CD14-positive monocyte (primary cell): ENCODE results near the gene NENF. TPM values are rescaled to one million over a fixed set of nuclear protein-coding genes. Genes with fewer than 3 reads are reported as not detected.
"Not testable (repeated sequence)": the region's sequence is repeated elsewhere in the genome, so short reads cannot be mapped to it uniquely, and the experiment has no call there.

Experiments
- DNase-seq, 3 donors: peaks; one replicate each; pipeline ENCODE4 v3.0.0-alpha.2; 2011 to 2022
- H2AFZ ChIP-seq: 2 replicates; pipeline ENCODE4 v1.6.0; 2012; ENCODE audit warnings: mild to moderate bottlenecking, low read depth, low read length, inconsistent platforms; ENCODE audit not compliant: insufficient read depth, poor library complexity, severe bottlenecking
- H3K27ac ChIP-seq, 2 donors: 1 replicate in 1 of 2; 2 replicates in 1 of 2; pipeline ENCODE4 v1.5.1; 2012 to 2013; ENCODE audit warnings: low read length in 2 of 2, control low read depth in 1 of 2, inconsistent platforms in 1 of 2, low read depth in 1 of 2, mild to moderate bottlenecking in 1 of 2
- H3K27me3 ChIP-seq, 2 donors: one replicate each; pipeline versions ENCODE4 v1.6.0 to v1.6.1; 2011 to 2013; ENCODE audit warnings: low read length in 2 of 2; ENCODE audit not compliant: control insufficient read depth in 2 of 2, insufficient read depth in 2 of 2
- H3K36me3 ChIP-seq, 2 donors: replicated peaks in 1 of 2; 1 replicate in 1 of 2; 2 replicates in 1 of 2; pipeline versions ENCODE4 v1.5.1 to v1.6.1; 2012 to 2013; ENCODE audit warnings: low read length in 2 of 2, control low read depth in 1 of 2, inconsistent platforms in 1 of 2, mild to moderate bottlenecking in 1 of 2; ENCODE audit not compliant: insufficient read depth in 2 of 2, control insufficient read depth in 1 of 2
- H3K4me1 ChIP-seq, 2 donors: 1 replicate in 1 of 2; 2 replicates in 1 of 2; pipeline versions ENCODE4 v1.5.1 to v1.6.1; 2012 to 2013; ENCODE audit warnings: low read length in 2 of 2, control low read depth in 1 of 2, inconsistent platforms in 1 of 2, mild to moderate bottlenecking in 1 of 2, moderate library complexity in 1 of 2; ENCODE audit not compliant: insufficient read depth in 2 of 2, control insufficient read depth in 1 of 2
- H3K4me2 ChIP-seq: replicated peaks from 2 replicates; pipeline ENCODE3; 2012; ENCODE audit warnings: low read length, moderate library complexity, mild to moderate bottlenecking; ENCODE audit not compliant: poor library complexity, severe bottlenecking; ENCODE audit errors: extremely low read depth
- H3K4me3 ChIP-seq, 3 experiments: fragments of 200-600 bp in 1 of 3; sonication (generic) in 1 of 3; replicated peaks in 1 of 3; 1 replicate in 2 of 3; 2 replicates in 1 of 3; pipeline ENCODE4 v1.5.1; 2011 to 2013; ENCODE audit warnings: low read length in 3 of 3, mild to moderate bottlenecking in 3 of 3, control low read depth in 2 of 3, low read depth in 2 of 3, inconsistent platforms in 1 of 3, moderate library complexity in 1 of 3
- H3K79me2 ChIP-seq: 2 replicates; pipeline ENCODE4 v1.6.0; 2012; ENCODE audit warnings: mild to moderate bottlenecking, control low read depth, inconsistent platforms, low read length, moderate library complexity; ENCODE audit not compliant: insufficient read depth
- H3K9ac ChIP-seq: 2 replicates; pipeline ENCODE4 v1.6.0; 2017; ENCODE audit warnings: low read length, mild to moderate bottlenecking; ENCODE audit not compliant: insufficient read depth, poor library complexity, severe bottlenecking
- H3K9me3 ChIP-seq, 2 donors: replicated peaks in 1 of 2; 1 replicate in 1 of 2; 2 replicates in 1 of 2; pipeline versions ENCODE4 v1.5.1 to v1.6.1; 2012 to 2013; ENCODE audit warnings: low read length in 2 of 2, control low read depth in 1 of 2; ENCODE audit not compliant: control insufficient read depth in 1 of 2, insufficient read depth in 1 of 2
- H4K20me1 ChIP-seq: 2 replicates; pipeline ENCODE4 v1.6.0; 2012; ENCODE audit warnings: mild to moderate bottlenecking, low read length, control low read depth, moderate library complexity; ENCODE audit not compliant: insufficient read depth
- H3K27ac Mint-ChIP-seq, 7 donors: one replicate each; pipeline ENCODE4 v1.8.0; 2020; ENCODE audit warnings: mild to moderate bottlenecking in 7 of 7, mixed read lengths in 7 of 7, moderate library complexity in 6 of 7, inconsistent platforms in 2 of 7
- H3K27me3 Mint-ChIP-seq, 3 donors: one replicate each; pipeline ENCODE4 v1.8.0; 2021 to 2022; ENCODE audit warnings: low read depth in 3 of 3, mild to moderate bottlenecking in 3 of 3, mixed read lengths in 3 of 3, moderate library complexity in 3 of 3, inconsistent platforms in 1 of 3
- H3K36me3 Mint-ChIP-seq, 2 donors: one replicate each; pipeline ENCODE4 v1.8.0; 2020; ENCODE audit warnings: mixed read lengths in 2 of 2, inconsistent platforms in 1 of 2, mild to moderate bottlenecking in 1 of 2
- H3K4me1 Mint-ChIP-seq: one replicate; pipeline ENCODE4 v1.8.0; 2020; ENCODE audit warnings: mild to moderate bottlenecking, mixed read lengths
- H3K4me3 Mint-ChIP-seq, 2 donors: one replicate each; pipeline ENCODE4 v1.8.0; 2020; ENCODE audit warnings: mild to moderate bottlenecking in 2 of 2, mixed read lengths in 2 of 2, moderate library complexity in 1 of 2
- H3K9me3 Mint-ChIP-seq, 7 donors: one replicate each; pipeline ENCODE4 v1.8.0; 2020 to 2022; ENCODE audit warnings: mixed read lengths in 7 of 7, mild to moderate bottlenecking in 6 of 7, moderate library complexity in 6 of 7, inconsistent platforms in 2 of 7
- CTCF ChIP-seq: fragments of 200-600 bp; IDR thresholded peaks from one replicate; pipeline ENCODE4 v1.8.0; 2022; ENCODE audit warnings: antibody characterized with exemption, mild to moderate bottlenecking
- WGBS: methylation state at CpG from one replicate; pipeline ENCODE4 v1.1.5; 2013; ENCODE audit warnings: missing lambda C conversion rate; ENCODE audit not compliant: insufficient coverage; 5-methylcytosine and 5-hydroxymethylcytosine counted together
- intact Hi-C, 2 donors: fragments of 100-400 bp; cut with micrococcal nuclease; formaldehyde crosslinking; loops; one replicate each; pipeline versions ENCODE4 v1.15.0 to v1.15.1; 2023
- polyA plus RNA-seq, 3 donors: library from polyadenylated mRNA; depleted of rRNA in 1 of 3; unstranded in 2 of 3; stranded (reverse) in 1 of 3; fragments of 300-500 nt in 2 of 3; fragments of >200 nt in 1 of 3; fragmentation: Illumina TruSeq in 2 of 3; gene quantifications; 1 replicate in 2 of 3; 2 replicates in 1 of 3; pipeline ENCODE4 v1.2.3, GENCODE V29; 2012 to 2021

The NENF gene
- polyA plus RNA-seq, 3 donors = 9.7 to 56.4 (median 42.3) TPM

GRCh38 chr1:212475151-212475550, 42.4 kb downstream of the NENF start:
- no peak for DNase-seq
- intact Hi-C loops = loop anchor here in 1 of 2 donors (5.0 kb wide), 1 partner anchor 157 kb away; no protein-coding TSS in a partner anchor
- H3K9me3 Mint-ChIP-seq = no peaks in the 10 kb centered on the region
- no peaks in the 10 kb centered on the region for H3K79me2 ChIP-seq
- no peaks in the 10 kb centered on the region for H3K9me3 ChIP-seq
- H3K4me2 ChIP-seq = no peak overlapping the region
- H3K4me1 Mint-ChIP-seq = peaks cover 12% of the 10 kb centered on the region
- H3K4me1 ChIP-seq = peaks cover 4 to 11% of the 10 kb centered on the region in 2 donors
- no peak overlapping the region for H3K4me3 ChIP-seq
- no peaks in the 10 kb centered on the region for H3K36me3 Mint-ChIP-seq
- H3K27ac Mint-ChIP-seq = no peak overlapping the region
- no peak for TF ChIP-seq CTCF
- no peaks in the 10 kb centered on the region for H4K20me1 ChIP-seq
- no peak overlapping the region for H3K9ac ChIP-seq
- H3K27ac ChIP-seq = no peak overlapping the region
- no peak overlapping the region for H3K4me3 Mint-ChIP-seq
- WGBS = no CpG with 5 or more reads among the region's 4 CpGs
- H3K36me3 ChIP-seq = no peaks in the 10 kb centered on the region
- no peaks in the 10 kb centered on the region for H3K27me3 ChIP-seq
- no peak overlapping the region for H2AFZ ChIP-seq
- peaks cover 5 to 17% (median 8%) of the 10 kb centered on the region in 3 donors for H3K27me3 Mint-ChIP-seq

GRCh38 chr1:212475831-212476230, 43.1 kb downstream of the NENF start:
- Mint-ChIP-seq H3K4me1 (peaks cover 13% of the 10 kb centered on the region), H3K27me3 (peaks cover 5 to 16% (median 8%) of the 10 kb centered on the region in 3 donors)
- peaks cover 4 to 11% of the 10 kb centered on the region in 2 donors for H3K4me1 ChIP-seq
- H2AFZ ChIP-seq, H3K27ac ChIP-seq, H4K20me1 ChIP-seq, H3K9me3 Mint-ChIP-seq, H3K9ac ChIP-seq, H3K27me3 ChIP-seq, H3K27ac Mint-ChIP-seq, H3K4me2 ChIP-seq, H3K79me2 ChIP-seq, H3K36me3 Mint-ChIP-seq, DNase-seq, H3K9me3 ChIP-seq, H3K36me3 ChIP-seq, H3K4me3 Mint-ChIP-seq, H3K4me3 ChIP-seq: not testable (repeated sequence)
- intact Hi-C loops = loop anchor here in 1 of 2 donors (5.0 kb wide), 1 partner anchor 156 kb away; no protein-coding TSS in a partner anchor
- no CpG with 5 or more reads among the region's 3 CpGs for WGBS
